WERI-Rb-1 (cell line): ENCODE results near the gene CCS.
A peak's percentile ranks its signal among the peaks of the same experiment; 100 is the strongest.

Source experiments
- DNase-seq: peaks from one replicate; pipeline ENCODE4 v3.0.0-alpha.2; 2020
- H3K27ac ChIP-seq: fragments of 250-450 bp; sonication (Bioruptor Pico); 2 replicates; pipeline ENCODE4 v1.5.1; 2020; ENCODE audit warnings: mild to moderate bottlenecking, moderate library complexity
- H3K27me3 ChIP-seq: fragments of 250-450 bp; sonication (Bioruptor Pico); 2 replicates; pipeline ENCODE4 v1.5.1; 2021; ENCODE audit warnings: mild to moderate bottlenecking, low read depth, moderate library complexity; ENCODE audit not compliant: insufficient read depth, severe bottlenecking
- H3K36me3 ChIP-seq: fragments of 250-450 bp; sonication (Bioruptor Pico); 2 replicates; pipeline ENCODE4 v1.5.1; 2020; ENCODE audit warnings: mild to moderate bottlenecking, moderate library complexity
- H3K4me3 ChIP-seq: 2 replicates; pipeline ENCODE4 v1.5.1; 2011; ENCODE audit warnings: low read depth, mild to moderate bottlenecking, control low read depth, low read length
- H3K9me3 ChIP-seq: fragments of 250-450 bp; sonication (Bioruptor Pico); 2 replicates; pipeline ENCODE4 v1.5.1; 2021; ENCODE audit warnings: mild to moderate bottlenecking, moderate library complexity; ENCODE audit not compliant: severe bottlenecking
- TF ChIP-seq, protein P1 (sequence below): IDR thresholded peaks from 2 replicates; pipeline ENCODE4 v1.5.1; 2011; ENCODE audit warnings: low read depth, mild to moderate bottlenecking, control low read depth, inconsistent platforms, low read length

Gene CCS

DNA sequence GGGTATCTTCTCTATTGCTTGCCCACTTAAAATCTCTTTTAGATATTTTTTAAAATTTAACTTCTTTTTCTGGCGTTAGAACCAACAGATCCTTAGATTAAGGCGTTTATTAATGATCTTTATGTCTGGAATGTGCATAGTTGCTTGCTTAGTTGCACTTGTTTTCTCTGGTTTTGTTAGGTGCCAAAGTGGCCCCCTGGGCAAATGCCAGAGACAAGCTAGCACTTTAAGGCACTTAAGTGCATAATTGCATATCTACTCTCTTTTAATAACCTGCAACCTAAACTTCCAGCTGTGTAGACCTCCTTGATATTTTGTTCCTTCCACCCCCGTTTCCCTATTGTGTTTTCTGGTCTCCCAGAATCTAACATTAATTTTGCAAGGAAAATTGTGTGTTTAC lies 48.8 kb downstream of the CCS start:
- no peak for DNase-seq
- Histone ChIP-seq H3K27me3 (no peaks in the 10 kb centered on the region), H3K9me3 (no peaks in the 10 kb centered on the region), H3K36me3 (peaks cover 96% of the 10 kb centered on the region), H3K4me3 (peak overlapping the region; percentile 4; the same call in 1 of the 2 replicates), H3K27ac (no peak overlapping the region)
- TF ChIP-seq, protein P1, sequence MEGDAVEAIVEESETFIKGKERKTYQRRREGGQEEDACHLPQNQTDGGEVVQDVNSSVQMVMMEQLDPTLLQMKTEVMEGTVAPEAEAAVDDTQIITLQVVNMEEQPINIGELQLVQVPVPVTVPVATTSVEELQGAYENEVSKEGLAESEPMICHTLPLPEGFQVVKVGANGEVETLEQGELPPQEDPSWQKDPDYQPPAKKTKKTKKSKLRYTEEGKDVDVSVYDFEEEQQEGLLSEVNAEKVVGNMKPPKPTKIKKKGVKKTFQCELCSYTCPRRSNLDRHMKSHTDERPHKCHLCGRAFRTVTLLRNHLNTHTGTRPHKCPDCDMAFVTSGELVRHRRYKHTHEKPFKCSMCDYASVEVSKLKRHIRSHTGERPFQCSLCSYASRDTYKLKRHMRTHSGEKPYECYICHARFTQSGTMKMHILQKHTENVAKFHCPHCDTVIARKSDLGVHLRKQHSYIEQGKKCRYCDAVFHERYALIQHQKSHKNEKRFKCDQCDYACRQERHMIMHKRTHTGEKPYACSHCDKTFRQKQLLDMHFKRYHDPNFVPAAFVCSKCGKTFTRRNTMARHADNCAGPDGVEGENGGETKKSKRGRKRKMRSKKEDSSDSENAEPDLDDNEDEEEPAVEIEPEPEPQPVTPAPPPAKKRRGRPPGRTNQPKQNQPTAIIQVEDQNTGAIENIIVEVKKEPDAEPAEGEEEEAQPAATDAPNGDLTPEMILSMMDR, result no peak

DNA sequence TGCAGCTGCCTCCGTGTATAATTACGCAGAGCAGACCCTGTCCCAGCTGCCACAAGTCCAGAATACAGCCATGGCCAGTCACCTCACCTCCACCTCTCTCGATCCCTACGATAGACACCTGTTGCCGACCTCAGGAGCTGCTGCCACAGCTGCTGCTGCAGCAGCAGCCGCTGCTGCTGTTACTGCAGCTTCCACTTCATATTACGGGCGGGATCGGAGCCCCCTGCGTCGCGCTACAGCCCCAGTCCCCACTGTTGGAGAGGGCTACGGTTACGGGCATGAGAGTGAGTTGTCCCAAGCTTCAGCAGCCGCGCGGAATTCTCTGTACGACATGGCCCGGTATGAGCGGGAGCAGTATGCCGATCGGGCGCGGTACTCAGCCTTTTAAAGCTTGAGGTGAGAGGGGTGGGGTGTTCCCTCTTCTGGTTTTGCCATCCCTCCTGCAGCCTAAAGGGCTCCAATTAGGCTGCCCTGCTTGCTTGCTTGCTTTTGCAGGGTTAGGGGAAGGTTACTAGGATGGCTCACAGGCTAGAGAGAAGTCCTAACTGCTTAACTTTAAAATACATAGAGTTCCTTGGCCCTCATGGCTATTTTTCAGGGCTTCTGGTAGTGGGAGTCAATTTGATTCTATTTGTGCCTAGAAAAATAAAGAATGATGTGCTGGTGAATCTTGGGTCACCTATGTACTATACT lies 50.9 kb downstream of the CCS start:
- H3K9me3 ChIP-seq, result no peaks in the 10 kb centered on the region
- TF ChIP-seq, protein P1, result no peak
- H3K27me3 ChIP-seq, result no peaks in the 10 kb centered on the region
- H3K27ac ChIP-seq, result no peak overlapping the region
- H3K36me3 ChIP-seq, result peaks cover 100% of the 10 kb centered on the region
- H3K4me3 ChIP-seq, result no peak overlapping the region
- no peak for DNase-seq

DNA sequence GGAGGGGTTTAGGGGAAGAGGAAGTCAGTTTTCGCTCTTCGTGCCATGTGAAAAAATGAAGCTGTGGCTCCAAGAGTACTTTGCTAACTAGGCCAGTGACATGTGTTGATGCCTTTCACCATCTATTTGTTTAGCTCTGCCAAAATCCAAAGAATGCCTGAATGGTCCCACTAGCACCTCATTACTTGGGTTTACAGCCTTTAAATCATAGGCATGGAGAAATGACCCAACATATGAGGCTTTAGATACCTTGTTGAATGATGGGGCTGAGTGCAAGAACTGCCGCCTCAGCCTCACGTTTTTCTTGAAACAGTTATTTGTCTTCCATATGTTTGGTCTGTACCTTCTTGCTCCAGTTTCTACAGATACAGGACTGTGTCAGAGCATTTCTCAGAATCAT lies 53.8 kb downstream of the CCS start:
- no peak overlapping the region for H3K4me3 ChIP-seq
- TF ChIP-seq, protein P1, result no peak
- DNase-seq, result no peak
- H3K27ac ChIP-seq, result no peak overlapping the region
- H3K9me3 ChIP-seq, result no peaks in the 10 kb centered on the region
- peaks cover 100% of the 10 kb centered on the region for H3K36me3 ChIP-seq
- H3K27me3 ChIP-seq, result no peaks in the 10 kb centered on the region

DNA sequence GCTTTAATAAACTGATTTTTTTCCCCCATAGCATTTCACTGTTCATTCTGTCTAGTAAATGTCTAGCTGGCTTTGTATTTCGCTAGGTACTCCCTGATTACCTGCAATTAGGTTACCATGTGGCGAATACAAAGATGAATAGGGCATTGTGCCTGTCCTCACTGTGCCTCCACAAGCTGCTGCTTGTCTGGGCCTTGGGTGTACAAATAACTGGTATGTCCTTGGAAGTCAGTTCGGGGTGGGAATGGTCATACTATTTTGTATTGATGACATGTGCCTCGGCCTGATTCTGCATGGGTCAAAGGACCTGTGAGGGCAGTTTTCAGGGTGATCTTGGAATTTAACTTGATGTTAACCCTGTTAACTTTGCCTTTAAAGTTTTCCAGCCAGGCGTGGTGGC lies 56.9 kb downstream of the CCS start:
- TF ChIP-seq, protein P1, result no peak

DNA sequence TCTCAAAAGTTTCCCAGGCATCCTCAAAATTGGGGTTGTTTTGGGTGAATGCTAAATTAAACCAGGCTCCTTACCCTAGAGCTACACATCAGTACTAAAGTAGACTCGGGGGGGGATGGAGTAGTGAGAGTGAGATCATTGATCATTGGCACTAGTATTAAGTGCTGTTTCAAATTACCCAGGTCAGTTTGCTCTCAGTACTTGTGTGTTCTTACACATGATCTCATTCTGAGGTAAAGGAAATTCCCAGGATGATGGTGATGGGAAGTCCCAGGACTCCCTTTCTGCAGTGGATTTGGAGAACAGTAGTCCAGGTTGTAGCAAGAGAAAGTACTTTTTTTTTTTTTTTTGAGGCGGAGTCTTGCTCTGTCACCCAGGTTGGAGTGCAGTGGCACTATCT lies 58.0 kb downstream of the CCS start:
- H3K9me3 ChIP-seq, result no peaks in the 10 kb centered on the region
- no peak overlapping the region for H3K4me3 ChIP-seq
- TF ChIP-seq, protein P1, result no peak
- no peak overlapping the region for H3K27ac ChIP-seq
- H3K36me3 ChIP-seq, result peaks cover 94% of the 10 kb centered on the region
- no peaks in the 10 kb centered on the region for H3K27me3 ChIP-seq
- DNase-seq, result no peak

More for the DNA sequence above, 56.9 kb downstream of the CCS start:
- Histone ChIP-seq H3K36me3 (peaks cover 97% of the 10 kb centered on the region), H3K9me3 (no peaks in the 10 kb centered on the region), H3K27ac (no peak overlapping the region), H3K4me3 (no peak overlapping the region), H3K27me3 (no peaks in the 10 kb centered on the region)
- DNase-seq, result no peak

DNA sequence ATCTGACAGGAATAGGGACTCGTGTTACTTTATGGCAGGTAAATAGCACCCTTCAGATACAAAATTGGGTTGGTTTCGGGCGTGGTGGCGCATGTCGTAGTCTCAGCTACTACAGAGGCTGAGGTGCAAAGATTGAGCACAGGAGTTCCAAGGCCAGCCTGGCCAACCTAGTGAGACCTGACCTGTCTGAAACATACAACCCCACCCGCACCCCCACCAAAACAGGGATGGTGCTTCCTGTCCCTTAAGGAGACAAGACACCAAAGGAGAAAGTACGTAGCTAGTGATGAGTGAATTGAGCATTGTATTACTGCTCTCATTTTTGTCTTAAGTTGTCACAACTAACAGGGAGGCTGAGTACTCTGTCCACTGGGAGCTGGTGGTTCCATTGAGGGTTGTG lies 59.7 kb downstream of the CCS start:
- TF ChIP-seq, protein P1, result no peak
- no peaks in the 10 kb centered on the region for H3K9me3 ChIP-seq
- H3K27ac ChIP-seq, result no peak overlapping the region
- no peaks in the 10 kb centered on the region for H3K27me3 ChIP-seq
- peaks cover 92% of the 10 kb centered on the region for H3K36me3 ChIP-seq
- no peak for DNase-seq
- no peak overlapping the region for H3K4me3 ChIP-seq
